Measurements from ENCODE around the gene DST.

DST gene

GRCh38 chr6:56440551-56440981, 202.1 kb downstream of the DST start:
- peak; percentile 17 for DNase-seq (ENCODE audit: low spot score)
- FAIRE-seq = no peak

GRCh38 chr6:56437171-56437900, 205.4 kb downstream of the DST start:
- DNase-seq (ENCODE audit: low spot score) (peak; percentile 23), FAIRE-seq (no peak)

- FAIRE-seq (no peak), DNase-seq (ENCODE audit: low spot score) (no peak)
These were observed 206.9 kb downstream of the DST start for GRCh38 chr6:56435754-56436153.

- FAIRE-seq (no peak), DNase-seq (ENCODE audit: low spot score) (no peak)
These were observed 207.4 kb downstream of the DST start for GRCh38 chr6:56435326-56435725.

- FAIRE-seq (no peak), DNase-seq (ENCODE audit: low spot score) (no peak)
These were observed 208.1 kb downstream of the DST start for GRCh38 chr6:56434606-56435005.

- FAIRE-seq = no peak
- DNase-seq (ENCODE audit: low spot score) = no peak
These were observed 209.6 kb downstream of the DST start for GRCh38 chr6:56433119-56433518.

- DNase-seq (ENCODE audit: low spot score) (no peak), FAIRE-seq (no peak)
These were observed 210.5 kb downstream of the DST start for GRCh38 chr6:56432194-56432593.

- DNase-seq (ENCODE audit: low spot score) (no peak), FAIRE-seq (peak; percentile 30)
These were observed 211.8 kb downstream of the DST start for GRCh38 chr6:56430629-56431600.

GRCh38 chr6:56424542-56425083, 218.1 kb downstream of the DST start:
- FAIRE-seq (no peak), DNase-seq (ENCODE audit: low spot score) (no peak)

GRCh38 chr6:56424064-56424463, 218.6 kb downstream of the DST start:
- FAIRE-seq = no peak

GRCh38 chr6:56420296-56420695, 222.4 kb downstream of the DST start:
- FAIRE-seq (no peak), DNase-seq (ENCODE audit: low spot score) (no peak)

More at GRCh38 chr6:56424064-56424463, 218.6 kb downstream of the DST start:
- no peak for DNase-seq (ENCODE audit: low spot score)

- FAIRE-seq (no peak), DNase-seq (ENCODE audit: low spot score) (no peak)
These were observed 223.5 kb downstream of the DST start for GRCh38 chr6:56419191-56419590.

GRCh38 chr6:56417823-56418222, 224.9 kb downstream of the DST start:
- peak; percentile 17 for FAIRE-seq
- no peak for DNase-seq (ENCODE audit: low spot score)

- FAIRE-seq = no peak
- no peak for DNase-seq (ENCODE audit: low spot score)
These were observed 226.4 kb downstream of the DST start for GRCh38 chr6:56416247-56416646.

GRCh38 chr6:56408976-56409375, 233.7 kb downstream of the DST start:
- FAIRE-seq = no peak
- DNase-seq (ENCODE audit: low spot score) = no peak

Measured in urothelium cell line (cell line).